OCI-LY3 (cell line): ENCODE measurements around the gene HDHD2.

Source experiments
- EZH2phosphoT487 ChIP-seq: fragments of 200-600 bp; shearing (Covaris generic); IDR thresholded peaks from 2 replicates; pipeline ENCODE4 v1.6.1; 2018; ENCODE audit warnings: antibody characterized with exemption, mixed run types, low read depth
- TF ChIP-seq, protein P1 (sequence below): fragments of 200-600, 300-600 bp; sonication (generic); IDR thresholded peaks from 2 replicates; pipeline ENCODE4 v1.5.1; 2014; ENCODE audit warnings: antibody characterized with exemption, low read length, low read depth

- TF ChIP-seq, protein P1, sequence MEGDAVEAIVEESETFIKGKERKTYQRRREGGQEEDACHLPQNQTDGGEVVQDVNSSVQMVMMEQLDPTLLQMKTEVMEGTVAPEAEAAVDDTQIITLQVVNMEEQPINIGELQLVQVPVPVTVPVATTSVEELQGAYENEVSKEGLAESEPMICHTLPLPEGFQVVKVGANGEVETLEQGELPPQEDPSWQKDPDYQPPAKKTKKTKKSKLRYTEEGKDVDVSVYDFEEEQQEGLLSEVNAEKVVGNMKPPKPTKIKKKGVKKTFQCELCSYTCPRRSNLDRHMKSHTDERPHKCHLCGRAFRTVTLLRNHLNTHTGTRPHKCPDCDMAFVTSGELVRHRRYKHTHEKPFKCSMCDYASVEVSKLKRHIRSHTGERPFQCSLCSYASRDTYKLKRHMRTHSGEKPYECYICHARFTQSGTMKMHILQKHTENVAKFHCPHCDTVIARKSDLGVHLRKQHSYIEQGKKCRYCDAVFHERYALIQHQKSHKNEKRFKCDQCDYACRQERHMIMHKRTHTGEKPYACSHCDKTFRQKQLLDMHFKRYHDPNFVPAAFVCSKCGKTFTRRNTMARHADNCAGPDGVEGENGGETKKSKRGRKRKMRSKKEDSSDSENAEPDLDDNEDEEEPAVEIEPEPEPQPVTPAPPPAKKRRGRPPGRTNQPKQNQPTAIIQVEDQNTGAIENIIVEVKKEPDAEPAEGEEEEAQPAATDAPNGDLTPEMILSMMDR, result no peak
- no peak for TF ChIP-seq EZH2phosphoT487
Measured at GRCh38 chr18:47141289-47141688, 9.0 kb downstream of the HDHD2 start.
